GM06990 (cell line): Measurements from ENCODE around the gene EIF3K.

Source experiments
- DNase-seq: peaks from one replicate; pipeline ENCODE4 v3.0.0-alpha.2; 2011; ENCODE audit not compliant: insufficient read length; ENCODE audit errors: extremely low read depth
- H3K27me3 ChIP-seq: replicated peaks from 2 replicates; pipeline ENCODE4 v1.6.0; 2011; ENCODE audit warnings: low read length; ENCODE audit not compliant: control insufficient read depth, insufficient read depth
- H3K36me3 ChIP-seq: 2 replicates; pipeline ENCODE4 v1.5.1; 2011; ENCODE audit warnings: low read length; ENCODE audit not compliant: control insufficient read depth, insufficient read depth
- H3K4me3 ChIP-seq: replicated peaks from 2 replicates; pipeline ENCODE4 v1.5.1; 2011; ENCODE audit warnings: low read depth, mild to moderate bottlenecking, control low read depth, low read length
- CTCF ChIP-seq: IDR thresholded peaks from 2 replicates; pipeline ENCODE4 v1.5.1; 2011; ENCODE audit warnings: low read length, control low read depth, mild to moderate bottlenecking, inconsistent platforms; ENCODE audit not compliant: insufficient read depth, poor library complexity, severe bottlenecking

The EIF3K gene

DNA sequence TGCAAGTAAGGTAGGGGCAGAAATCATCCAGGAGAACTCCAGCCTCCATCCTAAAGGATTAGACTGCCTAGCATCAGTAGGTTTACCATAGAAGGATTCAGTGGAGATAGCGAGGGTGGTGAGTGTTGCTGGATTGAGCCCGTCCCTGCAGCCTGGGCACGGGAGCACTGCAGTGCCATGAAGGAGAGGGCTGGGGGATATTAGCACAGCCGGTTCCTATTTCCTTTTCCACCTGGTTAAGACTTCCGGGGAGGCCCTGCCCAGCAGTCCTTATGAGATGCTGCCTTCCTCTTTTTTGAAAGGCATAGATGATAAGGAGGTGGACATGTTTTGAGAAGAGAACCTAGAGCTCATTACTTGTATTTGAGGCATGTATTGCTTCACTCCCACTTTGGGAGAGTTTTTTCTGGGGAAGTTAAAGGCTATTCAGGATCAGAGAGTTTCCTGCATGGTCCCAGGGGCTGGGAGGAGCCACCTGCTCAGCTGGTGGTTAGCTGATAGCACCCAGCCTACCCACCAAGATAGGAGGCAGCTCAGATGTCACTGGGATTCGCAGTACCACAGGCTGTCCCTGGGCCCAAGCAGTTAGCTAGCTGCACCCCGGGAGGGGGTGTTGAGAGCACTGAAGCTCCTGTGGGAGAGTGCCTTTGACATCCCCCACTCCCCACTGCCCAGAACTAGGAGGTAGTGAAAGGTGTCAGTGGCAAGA, 45.7 kb downstream of the EIF3K start:
- peaks cover 6% of the 10 kb centered on the region for H3K36me3 ChIP-seq
- no peak for DNase-seq
- H3K27me3 ChIP-seq: no peaks in the 10 kb centered on the region
- no peak overlapping the region for H3K4me3 ChIP-seq
- no peak for TF ChIP-seq CTCF

DNA sequence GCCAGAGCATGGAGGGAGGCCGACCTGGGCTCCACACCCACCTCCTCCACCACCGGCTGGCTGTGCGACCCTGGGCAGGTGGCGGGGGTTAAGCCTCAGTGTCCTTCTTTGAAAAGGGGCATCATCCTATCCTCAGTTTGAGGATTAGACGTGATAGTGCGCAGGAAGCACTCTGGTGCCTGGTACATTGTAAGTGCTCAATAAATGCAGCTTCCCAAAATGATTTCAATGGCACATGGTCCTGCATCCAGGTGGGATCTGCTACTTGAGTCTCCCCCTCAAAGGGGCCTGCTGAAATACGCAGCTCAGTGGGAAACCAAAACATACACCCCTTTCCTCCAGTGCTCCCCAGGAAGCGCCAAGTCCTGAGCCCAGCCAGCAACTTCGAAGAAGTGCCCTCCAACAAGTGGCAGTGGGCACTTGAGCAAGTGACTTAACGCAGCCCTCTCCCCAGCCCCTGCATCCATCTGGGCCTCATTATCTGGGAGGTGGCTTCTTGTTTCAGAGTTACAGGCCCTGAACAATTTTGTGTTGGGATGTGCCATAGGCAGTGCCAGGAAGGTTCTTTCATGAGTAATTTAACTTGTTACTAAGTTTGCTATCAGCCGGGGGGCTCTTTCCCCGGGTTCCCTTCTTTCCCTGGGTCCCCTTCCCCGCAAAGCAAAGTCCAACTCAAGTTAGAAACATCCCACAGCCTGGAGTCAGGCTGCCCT, 46.4 kb downstream of the EIF3K start:
- TF ChIP-seq CTCF: no peak
- DNase-seq: no peak
- no peak overlapping the region for H3K4me3 ChIP-seq
- H3K27me3 ChIP-seq: no peaks in the 10 kb centered on the region
- peaks cover 6% of the 10 kb centered on the region for H3K36me3 ChIP-seq

DNA sequence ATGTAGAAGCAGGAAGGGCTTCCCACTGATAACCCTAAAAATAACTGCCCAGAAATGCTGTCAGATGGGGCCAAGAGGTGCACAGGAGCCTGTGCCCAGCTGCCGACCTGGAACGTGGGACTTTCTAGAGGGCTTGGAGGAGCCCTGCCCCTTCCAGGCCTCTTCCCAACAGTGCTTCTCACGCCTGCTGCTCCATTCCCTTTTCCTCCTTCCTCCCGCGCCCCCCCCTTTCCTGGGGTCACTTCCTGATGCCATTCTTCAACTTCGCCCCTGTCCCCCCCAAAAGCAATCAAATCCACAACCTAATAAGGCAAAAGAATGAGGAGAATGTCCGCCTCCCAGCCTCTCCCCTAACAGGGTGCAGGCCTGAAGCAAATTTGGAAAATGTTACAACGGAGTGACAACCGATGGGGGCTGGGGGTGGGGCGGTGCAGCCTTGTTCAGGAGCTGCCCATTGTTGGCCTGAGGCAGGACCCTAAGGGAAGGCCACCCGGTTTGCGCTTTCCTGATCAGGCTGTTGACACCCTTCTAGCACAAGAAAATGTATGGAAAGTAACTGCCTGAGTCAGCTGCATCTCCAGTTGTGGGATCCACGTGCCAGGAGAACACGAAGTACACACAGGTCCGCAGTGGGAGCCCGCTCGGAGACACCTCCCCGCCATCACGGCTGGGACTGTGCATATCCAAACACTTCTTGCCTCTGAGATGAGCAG, 47.1 kb downstream of the EIF3K start:
- DNase-seq: no peak
- Histone ChIP-seq H3K27me3 (no peaks in the 10 kb centered on the region), H3K36me3 (peaks cover 3% of the 10 kb centered on the region; the same call in 1 of the 2 replicates), H3K4me3 (no peak overlapping the region)
- no peak for TF ChIP-seq CTCF

DNA sequence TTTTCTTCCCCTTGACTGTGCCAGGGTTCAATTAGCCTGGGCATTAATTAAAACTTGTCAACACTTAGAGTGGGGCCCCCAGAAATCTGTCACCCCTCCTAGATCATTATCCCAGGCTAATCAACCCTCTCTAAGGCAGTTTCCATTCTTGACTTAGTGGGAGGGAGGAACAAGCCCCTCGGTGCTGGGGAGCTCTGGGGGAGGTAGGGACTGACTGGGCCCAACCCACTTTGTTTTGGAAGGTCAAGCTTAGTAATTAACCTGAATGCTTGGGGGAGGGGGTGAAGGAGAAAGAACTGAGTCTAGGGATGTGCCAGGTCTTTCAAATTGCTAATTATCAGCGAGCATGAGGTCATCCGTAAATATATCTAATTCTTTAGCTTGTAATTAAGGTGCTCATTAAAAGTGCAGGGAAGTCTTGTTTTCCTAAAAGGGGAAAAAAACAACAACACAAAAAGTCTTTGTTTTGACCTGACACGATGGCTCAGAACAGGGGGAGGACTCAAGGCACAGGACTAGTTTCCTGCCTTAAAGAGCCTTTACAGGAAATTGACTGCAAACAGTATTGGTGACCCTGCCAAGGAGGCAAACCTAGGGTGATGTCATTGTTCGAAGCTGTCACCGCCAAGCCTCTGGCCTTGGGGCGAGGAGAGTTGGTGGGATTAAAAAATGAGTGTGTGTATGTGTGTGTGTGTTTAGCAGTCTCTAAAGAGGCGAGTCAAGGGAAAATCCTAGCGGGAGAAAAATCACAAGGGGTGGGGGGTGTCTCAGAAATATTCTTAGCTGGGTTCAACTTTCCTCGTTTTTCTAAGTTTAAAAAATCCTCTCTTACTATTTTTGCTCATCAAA, 47.9 kb downstream of the EIF3K start:
- TF ChIP-seq CTCF: no peak
- no peaks in the 10 kb centered on the region for H3K27me3 ChIP-seq
- no peak for DNase-seq
- H3K36me3 ChIP-seq: peaks cover 3% of the 10 kb centered on the region; the same call in 1 of the 2 replicates
- H3K4me3 ChIP-seq: no peak overlapping the region

- Histone ChIP-seq H3K27me3 (no peaks in the 10 kb centered on the region), H3K36me3 (peaks cover 1% of the 10 kb centered on the region; the same call in 1 of the 2 replicates), H3K4me3 (no peak overlapping the region)
- no peak for DNase-seq
- no peak for TF ChIP-seq CTCF
These were observed 48.7 kb downstream of the EIF3K start for GRCh38 chr19:38667661-38668171.
